Endodermal cell (in vitro differentiated cells): ENCODE measurements around the gene FRS2. TPM values are rescaled to one million over a fixed set of nuclear protein-coding genes. Genes with fewer than 3 reads are reported as not detected.

Source experiments
- DNase-seq: peaks from one replicate; pipeline ENCODE4 v3.0.0-alpha.2; 2017
- H3K27ac ChIP-seq: 2 replicates; pipeline ENCODE4 v1.5.1; 2013; ENCODE audit warnings: mild to moderate bottlenecking, low read depth, low read length, moderate library complexity
- H3K27me3 ChIP-seq: 2 replicates; pipeline ENCODE4 v1.6.1; 2013; ENCODE audit warnings: mild to moderate bottlenecking, low read length, moderate library complexity; ENCODE audit not compliant: insufficient read depth, control insufficient read depth, poor library complexity, severe bottlenecking
- H3K36me3 ChIP-seq: 2 replicates; pipeline ENCODE4 v1.7.0; 2013; ENCODE audit warnings: mild to moderate bottlenecking, low read length, moderate library complexity; ENCODE audit not compliant: control insufficient read depth, insufficient read depth
- H3K4me1 ChIP-seq: one replicate; pipeline ENCODE4 v1.7.0; 2013; ENCODE audit warnings: low read length; ENCODE audit not compliant: control insufficient read depth, insufficient read depth
- H3K4me3 ChIP-seq: 2 replicates; pipeline ENCODE4 v1.5.1; 2013; ENCODE audit warnings: mild to moderate bottlenecking, low read length, moderate library complexity
- H3K9ac ChIP-seq: 2 replicates; pipeline ENCODE4 v1.6.1; 2013; ENCODE audit warnings: mild to moderate bottlenecking, low read length, moderate library complexity; ENCODE audit not compliant: poor library complexity, severe bottlenecking; ENCODE audit errors: extremely low read depth
- H3K9me3 ChIP-seq: 2 replicates; pipeline ENCODE4 v1.6.1; 2013; ENCODE audit warnings: mild to moderate bottlenecking, low read length, moderate library complexity; ENCODE audit not compliant: control insufficient read depth
- H3K27ac Mint-ChIP-seq: 2 replicates; pipeline ENCODE4 v1.8.0; 2020; ENCODE audit warnings: mixed read lengths
- H3K27me3 Mint-ChIP-seq: 2 replicates; pipeline ENCODE4 v1.8.0; 2021; ENCODE audit warnings: mild to moderate bottlenecking, mixed read lengths; ENCODE audit not compliant: insufficient read depth
- H3K36me3 Mint-ChIP-seq: 2 replicates; pipeline ENCODE4 v1.8.0; 2020; ENCODE audit warnings: low read depth, mixed read lengths
- H3K4me1 Mint-ChIP-seq: 2 replicates; pipeline ENCODE4 v1.8.0; 2020; ENCODE audit warnings: mixed read lengths
- H3K4me3 Mint-ChIP-seq: 2 replicates; pipeline ENCODE4 v1.8.0; 2020; ENCODE audit warnings: mild to moderate bottlenecking, moderate library complexity, mixed read lengths
- H3K9me3 Mint-ChIP-seq: 2 replicates; pipeline ENCODE4 v1.8.0; 2020; ENCODE audit warnings: mild to moderate bottlenecking, mixed read lengths
- CTCF ChIP-seq: fragments of 200-600 bp; sonication (generic); conservative IDR thresholded peaks from 2 replicates; pipeline ENCODE4 v1.5.0; 2021; ENCODE audit warnings: antibody characterized with exemption, mild to moderate bottlenecking
- WGBS, 2 experiments: methylation state at CpG; one replicate each; pipeline versions ENCODE4 v1.1.5 to v1.1.7; 2013; ENCODE audit warnings: missing lambda C conversion rate in 2 of 2, mixed read lengths in 1 of 2; ENCODE audit not compliant: insufficient coverage in 1 of 2, insufficient read length in 1 of 2; 5-methylcytosine and 5-hydroxymethylcytosine counted together
- long read RNA-seq, 4 experiments: library from polyadenylated mRNA in 2 of 4; library from RNA in 1 of 4; library from capped mRNA in 1 of 4; stranded (forward) in 3 of 4; unstranded in 1 of 4; transcript quantifications; one replicate each; pipeline ENCODE4 v2.0.0, GENCODE V29; 2020 to 2021; ENCODE audit warnings: inconsistent platforms in 1 of 4
- polyA plus RNA-seq, 2 experiments: library from polyadenylated mRNA; stranded (reverse); fragments of 50-300 nt; gene quantifications; one replicate each; pipeline ENCODE4 v1.2.3, GENCODE V29; 2013
- total RNA-seq, 2 donors: library from RNA; stranded (reverse); fragmentation: NEBNext Ultra II Directional in 1 of 2; extraction: Animal tissue kit (Norgen Biotek cat#: 25700) in 1 of 2; gene quantifications; 2 replicates in 1 of 2; 3 replicates in 1 of 2; pipeline ENCODE4 v1.2.1, GENCODE V29; 2021

FRS2 gene
- total RNA-seq, result 10 to 100 TPM; 63.1 to 65.8 TPM
- 32.6 TPM for polyA plus RNA-seq (2013, experiment 1 of 2)
- polyA plus RNA-seq (2013, experiment 2 of 2), result 37.5 TPM
- long read RNA-seq, experiment 1, partial matches to known transcripts, result 2 of 18 reads
- long read RNA-seq, experiment 1, other reads (novel, unspliced or antisense), result 16 of 18 reads
- long read RNA-seq, experiment 2, transcript FRS2-206 (9 exons, 1,952 nt), result major isoform, 20 of 46 reads
- long read RNA-seq, experiment 2, partial matches to known transcripts, result 3 of 46 reads
- long read RNA-seq, experiment 2, other reads (novel, unspliced or antisense), result 23 of 46 reads
- long read RNA-seq, experiment 3, transcript FRS2-206 (9 exons, 1,952 nt), result major isoform, 27 of 45 reads
- long read RNA-seq, experiment 3, partial matches to known transcripts, result 1 of 45 reads
- long read RNA-seq, experiment 3, other reads (novel, unspliced or antisense), result 17 of 45 reads
- long read RNA-seq, experiment 4, partial matches to known transcripts, result 0 of 4 reads
- long read RNA-seq, experiment 4, other reads (novel, unspliced or antisense), result 3 of 4 reads

DNA sequence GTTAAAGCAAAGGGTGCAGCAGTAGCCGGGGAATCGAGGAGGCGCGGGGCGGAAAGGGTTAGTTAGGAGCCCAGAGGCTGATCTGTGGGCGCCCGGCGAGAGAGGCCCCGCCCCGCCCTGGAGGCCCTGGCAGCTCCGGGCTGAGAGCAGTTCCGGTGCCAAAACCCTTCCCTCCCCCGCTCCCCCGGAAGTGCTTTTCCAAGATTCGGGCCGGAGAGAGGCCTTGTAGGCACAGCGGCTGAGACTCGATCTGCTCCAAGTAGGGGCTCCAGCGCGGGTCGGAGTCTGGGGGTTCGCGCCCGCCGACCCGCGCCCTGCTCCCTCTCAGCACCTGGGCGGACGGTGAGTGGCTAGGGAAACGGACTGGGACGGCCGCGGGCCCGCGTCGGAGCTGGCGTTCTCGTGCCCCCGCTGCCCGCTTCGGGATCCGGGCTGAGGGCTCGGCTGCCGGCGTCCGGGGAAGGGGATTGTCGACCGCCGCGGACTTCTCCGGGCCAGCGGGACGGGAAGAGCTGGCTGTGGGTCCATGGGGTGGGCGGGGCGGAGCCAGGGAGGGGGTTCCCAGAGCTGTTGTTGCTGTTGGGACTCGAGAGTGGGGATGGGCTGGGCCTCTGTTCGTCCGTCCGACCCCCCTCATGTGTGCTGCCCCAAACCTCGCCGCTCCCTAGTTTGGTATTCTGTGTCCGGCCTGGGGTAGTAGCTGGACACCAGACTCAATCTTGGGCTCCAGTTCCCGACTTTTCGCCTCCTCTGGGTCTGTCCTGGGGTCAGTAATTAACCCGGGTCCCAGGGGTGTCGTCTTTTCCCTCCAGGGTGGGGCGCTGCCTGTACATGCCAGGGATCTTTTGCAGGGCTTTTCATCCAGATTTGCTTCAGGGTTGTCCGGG, at the start of gene FRS2:
Gene FRS2, plus strand, starts transcription at position 200 of the 887 bp plus-strand sequence. CDS start 98,643 bp downstream, outside the sequence.
- WGBS, 2 experiments, result 0% methylated on average over 17 to 68 of the region's 68 CpGs
- Mint-ChIP-seq H3K9me3 (no peaks in the 10 kb centered on the region), H3K4me3 (peak within 1 kb of the TSS; percentile 94), H3K4me1 (peaks cover 62% of the 10 kb centered on the region), H3K27ac (peak within 1 kb of the TSS; percentile 98), H3K36me3 (peaks cover 4% of the 10 kb centered on the region), H3K27me3 (no peaks in the 10 kb centered on the region)
- Histone ChIP-seq H3K9ac (peak within 1 kb of the TSS; percentile 85), H3K4me1 (peaks cover 5% of the 10 kb centered on the region), H3K27me3 (no peaks in the 10 kb centered on the region), H3K4me3 (peak within 1 kb of the TSS; percentile 97), H3K9me3 (no peaks in the 10 kb centered on the region), H3K36me3 (peaks cover 12% of the 10 kb centered on the region), H3K27ac (peak within 1 kb of the TSS; percentile 92)
- peak; percentile 99 for DNase-seq
- peak; percentile 48 for TF ChIP-seq CTCF

GRCh38 chr12:69421548-69421947, 48.6 kb upstream of the FRS2 start:
- Histone ChIP-seq H3K9me3 (no peaks in the 10 kb centered on the region), H3K36me3 (no peaks in the 10 kb centered on the region), H3K4me3 (no peak overlapping the region), H3K27ac (no peak overlapping the region), H3K4me1 (peaks cover 3% of the 10 kb centered on the region), H3K9ac (no peak overlapping the region), H3K27me3 (no peaks in the 10 kb centered on the region)
- WGBS, 2 experiments, result 94 to 97% methylated on average over 3 of the region's 3 CpGs
- DNase-seq, result no peak
- H3K9me3 Mint-ChIP-seq, result no peaks in the 10 kb centered on the region
- peak; percentile 24 for TF ChIP-seq CTCF
- no peak overlapping the region for H3K4me3 Mint-ChIP-seq
- no peaks in the 10 kb centered on the region for H3K27me3 Mint-ChIP-seq
- H3K4me1 Mint-ChIP-seq, result peaks cover 34% of the 10 kb centered on the region
- no peaks in the 10 kb centered on the region for H3K36me3 Mint-ChIP-seq
- H3K27ac Mint-ChIP-seq, result no peak overlapping the region
